HCT116 (cell line): ENCODE measurements around the gene CEACAM1. TPM values are rescaled to one million over a fixed set of nuclear protein-coding genes. Genes with fewer than 3 reads are reported as not detected.

ENCODE experiments used
- ATAC-seq: fragments of 200-7000 bp; cut with Tn5 transposase; 2 replicates; pipeline ENCODE4 v1.9.1; 2020; ENCODE audit warnings: mild to moderate bottlenecking, moderate library complexity
- BruUV-seq: library from RNA; stranded (reverse); fragments of 400-500 nt; replicated peaks from 2 replicates; lab custom pipeline; 2021; lab: Mats Ljungman, UMichigan
- CTCF ChIA-PET: fragments of 300-600 bp; sonication (Branson Sonifier 250); formaldehyde crosslinking; loops from one replicate; lab custom pipeline; 2021; ENCODE audit warnings: antibody characterized with exemption; lab: Charles Lee
- POLR2A ChIA-PET: fragments of 300-600, 350-600 bp; sonication (Branson Sonifier 250); formaldehyde crosslinking; loops from one replicate; lab custom pipeline; 2021; ENCODE audit warnings: antibody characterized with exemption; lab: Charles Lee
- RAD21 ChIA-PET, 2 experiments: fragments of 300-600 bp; sonication (Branson Sonifier 250); formaldehyde crosslinking; loops; one replicate each; lab custom pipeline; 2023; ENCODE audit warnings: low total read pairs in 2 of 2; ENCODE audit not compliant: uncharacterized antibody in 2 of 2, unreplicated experiment in 2 of 2, low non-redundant PET in 1 of 2; lab: Charles Lee
- DNase-seq: peaks from one replicate; pipeline ENCODE4 v3.0.0-alpha.2; 2010; ENCODE audit warnings: low read depth, low spot score
- H2AFZ ChIP-seq: fragments of 200-600 bp; shearing (Covaris generic), sonication (generic); 2 replicates; pipeline ENCODE4 v1.6.1; 2017; ENCODE audit warnings: low read depth, mixed run types, mixed read lengths, antibody characterized with exemption, low read length; ENCODE audit not compliant: poor library complexity, severe bottlenecking
- H3K27ac ChIP-seq: 2 replicates; pipeline ENCODE4 v1.5.1; 2012; ENCODE audit warnings: low read depth, low read length
- H3K27me3 ChIP-seq: fragments of 200-600 bp; sonication (generic); 2 replicates; pipeline ENCODE4 v1.6.1; 2016; ENCODE audit warnings: mixed run types, low read length, mixed read lengths; ENCODE audit not compliant: insufficient read depth
- H3K36me3 ChIP-seq, 2 experiments: fragments of 200-500 bp in 1 of 2; fragments of 200-600 bp in 1 of 2; sonication (Bioruptor generic) in 1 of 2; sonication (generic) in 1 of 2; 2 replicates each; pipeline versions ENCODE4 v1.5.1 to v1.6.1; 2014 to 2016; ENCODE audit warnings: low read length in 2 of 2, inconsistent platforms in 1 of 2, mixed read lengths in 1 of 2, mixed run types in 1 of 2; ENCODE audit not compliant: insufficient read depth in 2 of 2, control insufficient read depth in 1 of 2
- H3K4me1 ChIP-seq, 2 experiments: fragments of 200-600 bp in 1 of 2; sonication (generic) in 1 of 2; 2 replicates each; pipeline versions ENCODE4 v1.5.1 to v1.6.1; 2012 to 2017; ENCODE audit warnings: low read length in 2 of 2, inconsistent platforms in 1 of 2, mild to moderate bottlenecking in 1 of 2, mixed read lengths in 1 of 2, mixed run types in 1 of 2, moderate library complexity in 1 of 2; ENCODE audit not compliant: insufficient read depth in 2 of 2, control insufficient read depth in 1 of 2
- H3K4me2 ChIP-seq: fragments of 200-600 bp; sonication (generic); 2 replicates; pipeline ENCODE4 v1.6.1; 2017; ENCODE audit warnings: mixed run types, low read length, mixed read lengths
- H3K4me3 ChIP-seq, 2 experiments: fragments of 200-600 bp in 1 of 2; sonication (generic) in 1 of 2; replicated peaks in 1 of 2; 2 replicates each; pipeline ENCODE4 v1.5.1; 2011 to 2016; ENCODE audit warnings: low read length in 2 of 2, control low read depth in 1 of 2, low read depth in 1 of 2, mild to moderate bottlenecking in 1 of 2, mixed read lengths in 1 of 2, mixed run types in 1 of 2
- H3K79me2 ChIP-seq: fragments of 200-600 bp; sonication (generic); 2 replicates; pipeline ENCODE4 v1.6.1; 2017; ENCODE audit warnings: mild to moderate bottlenecking, mixed run types, low read length, moderate library complexity, mixed read lengths; ENCODE audit not compliant: insufficient read depth
- H3K9ac ChIP-seq: fragments of 200-600 bp; sonication (generic); 2 replicates; pipeline ENCODE4 v1.6.1; 2016; ENCODE audit warnings: low read length, mixed read lengths
- H3K9me2 ChIP-seq: fragments of 200-600 bp; sonication (generic), shearing (Covaris generic); 2 replicates; pipeline ENCODE4 v1.6.1; 2017; ENCODE audit warnings: mixed run types, mild to moderate bottlenecking, moderate library complexity; ENCODE audit not compliant: insufficient read depth
- H3K9me3 ChIP-seq, 2 experiments: fragments of 200-500 bp in 1 of 2; fragments of 200-600 bp in 1 of 2; sonication (Bioruptor generic) in 1 of 2; sonication (generic) in 1 of 2; 2 replicates each; pipeline ENCODE4 v1.6.1; 2014 to 2017; ENCODE audit warnings: low read length in 2 of 2, mixed read lengths in 2 of 2, inconsistent platforms in 1 of 2, low read depth in 1 of 2, mild to moderate bottlenecking in 1 of 2, mixed run types in 1 of 2, moderate library complexity in 1 of 2; ENCODE audit not compliant: control insufficient read depth in 1 of 2, insufficient read depth in 1 of 2
- H4K20me1 ChIP-seq: fragments of 200-600 bp; sonication (generic), shearing (Covaris generic); 2 replicates; pipeline ENCODE4 v1.6.1; 2017; ENCODE audit warnings: mixed run types, mild to moderate bottlenecking, moderate library complexity; ENCODE audit not compliant: insufficient read depth
- ATF3 ChIP-seq: IDR thresholded peaks from 2 replicates; pipeline ENCODE4 v1.6.1; 2012
- EZH2 ChIP-seq: fragments of 200-600 bp; sonication (generic); IDR thresholded peaks from 2 replicates; pipeline ENCODE4 v1.6.1; 2017; ENCODE audit warnings: antibody characterized with exemption, mixed run types
- MAX ChIP-seq: IDR thresholded peaks from 2 replicates; pipeline ENCODE4 v1.6.1; 2012
- REST ChIP-seq: IDR thresholded peaks from 2 replicates; pipeline ENCODE4 v1.6.1; 2012; ENCODE audit warnings: low read depth
- SP1 ChIP-seq: IDR thresholded peaks from 2 replicates; pipeline ENCODE4 v1.6.1; 2012; ENCODE audit warnings: low read depth
- SRF ChIP-seq: IDR thresholded peaks from 2 replicates; pipeline ENCODE4 v1.6.1; 2012; ENCODE audit warnings: low read depth
- TCF7L2 ChIP-seq: IDR thresholded peaks from 2 replicates; pipeline ENCODE4 v1.7.0; 2011; ENCODE audit warnings: borderline replicate concordance, inconsistent platforms; ENCODE audit not compliant: insufficient read depth, insufficient read length; ENCODE audit errors: extremely low read depth
- ZBTB33 ChIP-seq: IDR thresholded peaks from 2 replicates; pipeline ENCODE4 v1.6.1; 2011; ENCODE audit warnings: mild to moderate bottlenecking, low read length, moderate library complexity; ENCODE audit not compliant: insufficient replicate concordance; ENCODE audit errors: extremely low read depth
- intact Hi-C: fragments of 100-400 bp; cut with micrococcal nuclease; formaldehyde crosslinking; loops from 2 replicates; pipeline ENCODE4 v1.10.0; 2022
- total RNA-seq: library from RNA; stranded (reverse); gene quantifications from one replicate; pipeline ENCODE4 v1.2.1, GENCODE V29; 2021; ENCODE audit not compliant: unreplicated experiment

CEACAM1 gene
- total RNA-seq, 1 experiment from 2014 or later = 1.2 TPM

GRCh38 chr19:42494321-42494720 is 34.0 kb downstream of the CEACAM1 start:
- no peaks in the 10 kb centered on the region for H3K27me3 ChIP-seq
- BruUV-seq = no TSS peak
- ATAC-seq (no peak), DNase-seq (no peak)
- ChIA-PET POLR2A (no interaction called here), CTCF (no interaction called here), RAD21 (no interaction called here)
- TF ChIP-seq SRF (no peak), TCF7L2 (no peak), SP1 (no peak), MAX (no peak), ATF3 (no peak), ZBTB33 (no peak), REST (no peak), EZH2 (no peak)
- no peak overlapping the region for H2AFZ ChIP-seq
- H3K27ac ChIP-seq = no peak overlapping the region
- no peak overlapping the region for H3K4me3 ChIP-seq
- no peak overlapping the region for H3K9ac ChIP-seq
- no peaks in the 10 kb centered on the region for H4K20me1 ChIP-seq
- H3K4me1 ChIP-seq = peaks cover 9 to 13% of the 10 kb centered on the region in 2 experiments; a peak in 3 of 4 replicates
- intact Hi-C loops = no loop called here
- H3K9me2 ChIP-seq = no peaks in the 10 kb centered on the region
- no peaks in the 10 kb centered on the region for H3K36me3 ChIP-seq
- no peaks in the 10 kb centered on the region for H3K79me2 ChIP-seq
- no peaks in the 10 kb centered on the region for H3K9me3 ChIP-seq
- no peak overlapping the region for H3K4me2 ChIP-seq
